Measurements from ENCODE around the gene NDUFB8. TPM values are rescaled to one million over a fixed set of nuclear protein-coding genes. Genes with fewer than 3 reads are reported as not detected.

Gene NDUFB8
- total and polyA plus RNA-seq, 2 donors (not counting 1 experiment from before 2014, with no cell fraction given), result 131 to 174 TPM

GRCh38 chr10:100535338-100535714, 5.7 kb upstream of the NDUFB8 start:
- ATAC-seq (ENCODE audit: low read depth) (no peak), DNase-seq (no peak)
- H3K9me3 ChIP-seq (ENCODE audit: control extremely low read depth in 1 of 3, control insufficient read depth in 2 of 3, insufficient read depth in 1 of 3, low read length in 2 of 3), result no peaks in the 10 kb centered on the region
- TF ChIP-seq CTCF (IDR thresholded peaks at IDR 0.05) (no peak), EZH2 (IDR thresholded peaks at IDR 0.05; ENCODE audit: borderline replicate concordance, insufficient read depth, low read depth, low read length, poor library complexity, severe bottlenecking) (no peak)
- H2AFZ ChIP-seq (ENCODE audit: insufficient read depth, low read depth, low read length, poor library complexity, severe bottlenecking), result peak overlapping the region; percentile 88
- H3K27ac ChIP-seq (ENCODE audit: low read length in 2 of 2), result peak overlapping the region; percentile 5 to 11
- H3K9me3 Mint-ChIP-seq (ENCODE audit: insufficient read depth), result no peaks in the 10 kb centered on the region
- no peak overlapping the region for H3K27ac Mint-ChIP-seq
- peak overlapping the region; percentile 79 for H3K9ac ChIP-seq (ENCODE audit: low read length)
- H3K36me3 ChIP-seq (replicated peaks in 1 of 2; ENCODE audit: control extremely low read depth in 1 of 2, control insufficient read depth in 1 of 2, extremely low read depth in 1 of 2, insufficient read depth in 2 of 2, low read length in 1 of 2), result peaks cover 0 to 25% of the 10 kb centered on the region in 2 experiments
- ChIA-PET POLR2A (interaction anchor here (0.7 to 1.1 kb wide), 6 partner anchors 9 to 1053 kb away, joined by 3 to 5 read pairs (median 3); partner anchors contain the start of genes CWF19L1, DPCD and POLL), CTCF (interaction anchor here (0.7 to 1.4 kb wide), 15 partner anchors 8 to 1099 kb away, joined by 3 to 6 read pairs (median 3); partner anchors contain the start of genes BLOC1S2, CUTC and SCD)
- H3K79me2 ChIP-seq (ENCODE audit: control insufficient read depth, insufficient read depth, low read length), result peaks cover 52% of the 10 kb centered on the region
- intact Hi-C loops (cut with micrococcal nuclease), result loop anchor here (1.0 to 10.0 kb wide), 7 partner anchors 53 to 1103 kb away; partner anchors contain the start of genes BLOC1S2, BTRC, ERLIN1 and GOT1
- H3K4me3 Mint-ChIP-seq, result no peak overlapping the region
- H3K4me3 ChIP-seq (ENCODE audit: control extremely low read depth in 1 of 5, extremely low read depth in 1 of 5, insufficient read depth in 1 of 5, low read depth in 2 of 5, low read length in 4 of 5), result peak overlapping the region in 4 of 5 experiments; percentile 74 to 88 (median 80)
- H3K4me1 ChIP-seq (ENCODE audit: control insufficient read depth in 2 of 2, insufficient read depth in 2 of 2, low read length in 2 of 2), result peaks cover 24 to 25% of the 10 kb centered on the region in 2 donors
- peaks cover 20% of the 10 kb centered on the region for H3K4me1 Mint-ChIP-seq
- no peaks in the 10 kb centered on the region for H3K27me3 Mint-ChIP-seq
- peaks cover 22% of the 10 kb centered on the region for H4K20me1 ChIP-seq (ENCODE audit: control insufficient read depth, insufficient read depth, low read length, poor library complexity, severe bottlenecking)
- no peaks in the 10 kb centered on the region for H3K27me3 ChIP-seq (replicated peaks in 1 of 4; ENCODE audit: control extremely low read depth in 1 of 4, control insufficient read depth in 3 of 4, insufficient read depth in 4 of 4, low read length in 3 of 4)
- WGBS (ENCODE audit: insufficient coverage), result 50% methylated on average over 2 of the region's 4 CpGs
- peak overlapping the region; percentile 79 for H3K4me2 ChIP-seq (replicated peaks; ENCODE audit: low read depth, low read length, poor library complexity, severe bottlenecking)

GRCh38 chr10:100534726-100535125, 5.1 kb upstream of the NDUFB8 start:
- ATAC-seq (ENCODE audit: low read depth), result no peak
- intact Hi-C loops (cut with micrococcal nuclease), result loop anchor here (1.0 to 10.0 kb wide), 7 partner anchors 52 to 1102 kb away; partner anchors contain the start of genes BLOC1S2, BTRC, ERLIN1 and GOT1
- Histone ChIP-seq H4K20me1 (ENCODE audit: control insufficient read depth, insufficient read depth, low read length, poor library complexity, severe bottlenecking) (peaks cover 16% of the 10 kb centered on the region), H3K4me1 (ENCODE audit: control insufficient read depth in 2 of 2, insufficient read depth in 2 of 2, low read length in 2 of 2) (peaks cover 30% of the 10 kb centered on the region in 2 donors), H3K36me3 (replicated peaks in 1 of 2; ENCODE audit: control extremely low read depth in 1 of 2, control insufficient read depth in 1 of 2, extremely low read depth in 1 of 2, insufficient read depth in 2 of 2, low read length in 1 of 2) (peaks cover 0 to 19% of the 10 kb centered on the region in 2 experiments), H3K27me3 (replicated peaks in 1 of 4; ENCODE audit: control extremely low read depth in 1 of 4, control insufficient read depth in 3 of 4, insufficient read depth in 4 of 4, low read length in 3 of 4) (no peaks in the 10 kb centered on the region), H3K79me2 (ENCODE audit: control insufficient read depth, insufficient read depth, low read length) (peaks cover 56% of the 10 kb centered on the region), H3K27ac (ENCODE audit: low read length in 2 of 2) (no peak overlapping the region), H3K9me3 (ENCODE audit: control extremely low read depth in 1 of 3, control insufficient read depth in 2 of 3, insufficient read depth in 1 of 3, low read length in 2 of 3) (no peaks in the 10 kb centered on the region), H3K9ac (ENCODE audit: low read length) (no peak overlapping the region), H2AFZ (ENCODE audit: insufficient read depth, low read depth, low read length, poor library complexity, severe bottlenecking) (no peak overlapping the region), H3K4me2 (replicated peaks; ENCODE audit: low read depth, low read length, poor library complexity, severe bottlenecking) (no peak overlapping the region), H3K4me3 (ENCODE audit: control extremely low read depth in 1 of 5, extremely low read depth in 1 of 5, insufficient read depth in 1 of 5, low read depth in 2 of 5, low read length in 4 of 5) (no peak overlapping the region)
- no peak for DNase-seq
- Mint-ChIP-seq H3K27ac (no peak overlapping the region), H3K9me3 (ENCODE audit: insufficient read depth) (no peaks in the 10 kb centered on the region), H3K4me3 (peak overlapping the region; percentile 42), H3K4me1 (peaks cover 25% of the 10 kb centered on the region), H3K27me3 (no peaks in the 10 kb centered on the region)
- CTCF ChIA-PET, result interaction anchor here (0.9 to 1.3 kb wide), 3 partner anchors 10 to 122 kb away, joined by 3 read pairs; no protein-coding TSS in a partner anchor
- 100% methylated on average over 2 of the region's 2 CpGs for WGBS (ENCODE audit: insufficient coverage)
- POLR2A ChIA-PET, result no interaction called here
- TF ChIP-seq EZH2 (IDR thresholded peaks at IDR 0.05; ENCODE audit: borderline replicate concordance, insufficient read depth, low read depth, low read length, poor library complexity, severe bottlenecking), result no peak
- TF ChIP-seq CTCF (IDR thresholded peaks at IDR 0.05), result no peak
